Measurements from ENCODE around the gene OR5H6.

The OR5H6 gene

DNA sequence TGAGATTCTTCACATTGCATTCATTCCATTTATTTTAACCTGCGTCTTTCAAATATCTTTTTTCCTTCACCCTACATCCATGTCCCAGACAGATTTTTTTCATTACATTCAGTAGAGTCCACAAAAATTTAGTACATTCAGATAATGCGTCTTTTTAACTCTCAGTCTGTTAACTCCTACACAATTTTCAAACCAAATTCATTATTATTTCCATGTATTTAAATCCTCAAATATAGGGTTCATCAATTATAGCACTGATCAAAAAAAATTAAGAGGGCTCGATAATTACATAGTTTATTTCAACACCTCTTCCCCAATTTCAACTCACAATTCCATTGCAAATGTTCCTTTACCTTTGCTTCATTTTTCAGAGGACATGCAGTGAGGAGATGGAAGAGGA, at the start of gene OR5H6:
OR5H6 (plus strand) TSS at position 301 of the 400 bp plus-strand sequence; CDS start at position 390, 89 bp downstream.
- Histone ChIP-seq H4K20me1 (ENCODE audit: insufficient read depth, low read length) (no peaks in the 10 kb centered on the region), H3K4me2 (ENCODE audit: low read depth, low read length) (no peak within 1 kb of the TSS), H3K27ac (ENCODE audit: low read length) (no peak within 1 kb of the TSS), H3K4me3 (ENCODE audit: low read length) (no peak within 1 kb of the TSS), H3K79me2 (ENCODE audit: low read length) (no peaks in the 10 kb centered on the region), H3F3A (ENCODE audit: insufficient read depth, low read length) (no peaks in the 10 kb centered on the region), H3K27me3 (replicated peaks; ENCODE audit: insufficient read depth, low read length) (no peaks in the 10 kb centered on the region), H3K36me3 (replicated peaks; ENCODE audit: insufficient read depth, low read length) (no peaks in the 10 kb centered on the region), H3K9me3 (replicated peaks; ENCODE audit: insufficient read depth, low read length) (no peaks in the 10 kb centered on the region), H2AFZ (ENCODE audit: low read length) (no peak within 1 kb of the TSS), H3K4me1 (ENCODE audit: low read length) (no peaks in the 10 kb centered on the region), H3K9me2 (replicated peaks; ENCODE audit: insufficient read depth, low read length) (no peaks in the 10 kb centered on the region), H3K9ac (ENCODE audit: low read length) (no peak within 1 kb of the TSS)
- DNase-seq, result no peak
- TF ChIP-seq EZH2 (optimal IDR thresholded peaks at IDR 0.05; ENCODE audit: low read depth, low read length), result no peak
- no peak for TF ChIP-seq EZH2phosphoT487 (IDR thresholded peaks at IDR 0.05; ENCODE audit: low read length)
- TF ChIP-seq, protein P1, sequence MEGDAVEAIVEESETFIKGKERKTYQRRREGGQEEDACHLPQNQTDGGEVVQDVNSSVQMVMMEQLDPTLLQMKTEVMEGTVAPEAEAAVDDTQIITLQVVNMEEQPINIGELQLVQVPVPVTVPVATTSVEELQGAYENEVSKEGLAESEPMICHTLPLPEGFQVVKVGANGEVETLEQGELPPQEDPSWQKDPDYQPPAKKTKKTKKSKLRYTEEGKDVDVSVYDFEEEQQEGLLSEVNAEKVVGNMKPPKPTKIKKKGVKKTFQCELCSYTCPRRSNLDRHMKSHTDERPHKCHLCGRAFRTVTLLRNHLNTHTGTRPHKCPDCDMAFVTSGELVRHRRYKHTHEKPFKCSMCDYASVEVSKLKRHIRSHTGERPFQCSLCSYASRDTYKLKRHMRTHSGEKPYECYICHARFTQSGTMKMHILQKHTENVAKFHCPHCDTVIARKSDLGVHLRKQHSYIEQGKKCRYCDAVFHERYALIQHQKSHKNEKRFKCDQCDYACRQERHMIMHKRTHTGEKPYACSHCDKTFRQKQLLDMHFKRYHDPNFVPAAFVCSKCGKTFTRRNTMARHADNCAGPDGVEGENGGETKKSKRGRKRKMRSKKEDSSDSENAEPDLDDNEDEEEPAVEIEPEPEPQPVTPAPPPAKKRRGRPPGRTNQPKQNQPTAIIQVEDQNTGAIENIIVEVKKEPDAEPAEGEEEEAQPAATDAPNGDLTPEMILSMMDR (IDR thresholded peaks at IDR 0.05; ENCODE audit: low read length), result no peak

GRCh38 chr3:98215051-98215450, 49.0 kb upstream of the OR5H6 start:
- H3K4me1 ChIP-seq (ENCODE audit: low read length), result no peaks in the 10 kb centered on the region
- no peaks in the 10 kb centered on the region for H3K79me2 ChIP-seq (ENCODE audit: low read length)
- no peak overlapping the region for H2AFZ ChIP-seq (ENCODE audit: low read length)
- TF ChIP-seq EZH2 (optimal IDR thresholded peaks at IDR 0.05; ENCODE audit: low read depth, low read length), result no peak
- TF ChIP-seq, protein P1 (IDR thresholded peaks at IDR 0.05; ENCODE audit: low read length), result no peak
- no peak for TF ChIP-seq EZH2phosphoT487 (IDR thresholded peaks at IDR 0.05; ENCODE audit: low read length)
- H3F3A ChIP-seq (ENCODE audit: insufficient read depth, low read length), result no peaks in the 10 kb centered on the region
- no peak overlapping the region for H3K4me2 ChIP-seq (ENCODE audit: low read depth, low read length)
- H3K9ac ChIP-seq (ENCODE audit: low read length), result no peak overlapping the region
- no peaks in the 10 kb centered on the region for H3K36me3 ChIP-seq (replicated peaks; ENCODE audit: insufficient read depth, low read length)
- no peak overlapping the region for H3K27ac ChIP-seq (ENCODE audit: low read length)
- H3K9me2 ChIP-seq (replicated peaks; ENCODE audit: insufficient read depth, low read length), result no peaks in the 10 kb centered on the region
- no peak overlapping the region for H3K4me3 ChIP-seq (ENCODE audit: low read length)
- no peaks in the 10 kb centered on the region for H3K27me3 ChIP-seq (replicated peaks; ENCODE audit: insufficient read depth, low read length)
- no peak for DNase-seq
- H3K9me3 ChIP-seq (replicated peaks; ENCODE audit: insufficient read depth, low read length), result no peaks in the 10 kb centered on the region
- no peaks in the 10 kb centered on the region for H4K20me1 ChIP-seq (ENCODE audit: insufficient read depth, low read length)

DNA sequence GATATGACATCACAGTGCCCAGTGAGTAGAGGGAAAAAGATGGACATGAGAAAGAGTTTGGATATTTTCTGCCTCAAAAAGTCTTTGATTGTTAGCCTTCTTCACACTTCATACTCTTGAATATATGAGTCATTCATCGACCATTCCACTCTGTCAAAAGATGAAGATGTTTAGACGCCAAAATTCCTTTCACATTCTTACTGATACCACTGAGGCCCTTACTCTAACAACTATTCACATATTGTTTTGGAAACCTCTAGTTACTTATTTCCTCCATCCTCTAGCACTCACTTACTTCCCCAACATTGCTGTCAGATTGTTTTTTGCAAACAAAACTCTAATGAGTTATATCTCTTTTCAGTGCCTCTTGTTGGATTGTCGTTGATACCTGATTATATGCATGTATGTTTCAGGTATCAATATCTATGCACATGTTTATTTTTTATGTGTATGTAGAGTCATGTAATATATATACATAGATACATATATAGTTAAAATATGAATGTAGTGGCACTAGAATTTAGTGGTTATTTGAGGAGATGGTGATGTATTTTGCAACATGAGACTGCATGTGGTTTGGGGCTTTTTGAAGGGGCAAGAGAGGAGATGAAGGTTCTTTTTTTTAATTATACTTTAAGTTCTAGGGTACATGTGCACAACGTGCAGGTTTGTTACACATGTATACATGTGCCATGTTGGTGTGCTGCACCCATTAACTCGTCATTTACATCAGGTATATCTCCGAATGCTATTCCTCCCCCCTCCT, 40.0 kb upstream of the OR5H6 start:
- Histone ChIP-seq H2AFZ (ENCODE audit: low read length) (no peak overlapping the region), H3K9me2 (replicated peaks; ENCODE audit: insufficient read depth, low read length) (no peaks in the 10 kb centered on the region), H3K27me3 (replicated peaks; ENCODE audit: insufficient read depth, low read length) (no peaks in the 10 kb centered on the region), H3K79me2 (ENCODE audit: low read length) (no peaks in the 10 kb centered on the region), H3K36me3 (replicated peaks; ENCODE audit: insufficient read depth, low read length) (no peaks in the 10 kb centered on the region), H3K9me3 (replicated peaks; ENCODE audit: insufficient read depth, low read length) (no peaks in the 10 kb centered on the region), H3F3A (ENCODE audit: insufficient read depth, low read length) (no peaks in the 10 kb centered on the region), H3K27ac (ENCODE audit: low read length) (no peak overlapping the region), H3K4me1 (ENCODE audit: low read length) (no peaks in the 10 kb centered on the region), H3K9ac (ENCODE audit: low read length) (no peak overlapping the region), H3K4me2 (ENCODE audit: low read depth, low read length) (no peak overlapping the region), H4K20me1 (ENCODE audit: insufficient read depth, low read length) (no peaks in the 10 kb centered on the region), H3K4me3 (ENCODE audit: low read length) (no peak overlapping the region)
- no peak for DNase-seq
- TF ChIP-seq EZH2 (optimal IDR thresholded peaks at IDR 0.05; ENCODE audit: low read depth, low read length) (no peak), EZH2phosphoT487 (IDR thresholded peaks at IDR 0.05; ENCODE audit: low read length) (no peak)
- TF ChIP-seq, protein P1 (IDR thresholded peaks at IDR 0.05; ENCODE audit: low read length), result no peak
